Loucy (cell line): Measurements from ENCODE around the gene RABGAP1.

ENCODE experiments used
- H2AFZ ChIP-seq: fragments of 200-600 bp; sonication (generic); 2 replicates; pipeline ENCODE4 v1.6.0; 2016; ENCODE audit warnings: antibody characterized with exemption, mild to moderate bottlenecking, low read length, moderate library complexity
- H3F3A ChIP-seq: fragments of 200-600 bp; 2 replicates; pipeline ENCODE4 v1.6.0; 2016; ENCODE audit warnings: antibody characterized with exemption, low read depth, mild to moderate bottlenecking
- H3K27me3 ChIP-seq: fragments of 200-600 bp; sonication (generic); 2 replicates; pipeline ENCODE4 v1.6.1; 2014; ENCODE audit warnings: low read length, mild to moderate bottlenecking; ENCODE audit not compliant: insufficient read depth, poor library complexity, severe bottlenecking
- H3K36me3 ChIP-seq: fragments of 200-600 bp; sonication (generic); 2 replicates; pipeline ENCODE4 v1.6.1; 2016; ENCODE audit warnings: low read length; ENCODE audit not compliant: insufficient read depth
- H3K4me1 ChIP-seq: fragments of 200-600 bp; sonication (generic); 2 replicates; pipeline ENCODE4 v1.5.1; 2014; ENCODE audit warnings: low read length, mild to moderate bottlenecking; ENCODE audit not compliant: insufficient read depth, poor library complexity, severe bottlenecking
- H3K4me2 ChIP-seq: fragments of 200-600 bp; sonication (generic); 2 replicates; pipeline ENCODE4 v1.6.0; 2014; ENCODE audit warnings: antibody characterized with exemption, low read length, low read depth, mild to moderate bottlenecking; ENCODE audit not compliant: poor library complexity, severe bottlenecking
- H3K4me3 ChIP-seq: fragments of 200-600 bp; sonication (generic); 2 replicates; pipeline ENCODE4 v1.5.1; 2014; ENCODE audit warnings: low read length, mild to moderate bottlenecking, mixed read lengths; ENCODE audit not compliant: poor library complexity, severe bottlenecking
- H3K79me2 ChIP-seq: fragments of 200-600 bp; sonication (generic); 2 replicates; pipeline ENCODE4 v1.6.1; 2014; ENCODE audit warnings: low read length; ENCODE audit not compliant: insufficient read depth
- H3K9ac ChIP-seq: fragments of 200-600 bp; sonication (generic); 2 replicates; pipeline ENCODE4 v1.6.0; 2014; ENCODE audit warnings: mild to moderate bottlenecking, low read depth, low read length, moderate library complexity; ENCODE audit not compliant: poor library complexity, severe bottlenecking
- H3K9me2 ChIP-seq: fragments of 200-600 bp; sonication (generic); replicated peaks from 2 replicates; pipeline ENCODE4 v1.6.1; 2016; ENCODE audit warnings: low read depth, low read length, mixed read lengths
- H3K9me3 ChIP-seq: fragments of 200-600 bp; sonication (generic); 2 replicates; pipeline ENCODE4 v1.6.1; 2014; ENCODE audit warnings: mild to moderate bottlenecking, antibody characterized with exemption, low read length, low read depth; ENCODE audit not compliant: insufficient read depth
- H4K20me1 ChIP-seq: fragments of 200-600 bp; sonication (generic); 2 replicates; pipeline ENCODE4 v1.6.0; 2014; ENCODE audit warnings: antibody characterized with exemption, low read length, mild to moderate bottlenecking; ENCODE audit not compliant: insufficient read depth, poor library complexity, severe bottlenecking
- EZH2phosphoT487 ChIP-seq: fragments of 200-600 bp; IDR thresholded peaks from 2 replicates; pipeline ENCODE4 v1.6.1; 2018; ENCODE audit warnings: antibody characterized with exemption, mild to moderate bottlenecking, moderate library complexity, borderline replicate concordance
- TF ChIP-seq, protein P1 (sequence below): fragments of 200-600 bp; sonication (generic); conservative IDR thresholded peaks from 2 replicates; pipeline ENCODE4 v1.5.1; 2014; ENCODE audit warnings: mild to moderate bottlenecking, antibody characterized with exemption, low read length

Gene RABGAP1

GRCh38 chr9:123085916-123086315 is 145.1 kb downstream of the RABGAP1 start:
- no peaks in the 10 kb centered on the region for H3K9me2 ChIP-seq
- no peak overlapping the region for H3K9ac ChIP-seq
- no peaks in the 10 kb centered on the region for H4K20me1 ChIP-seq
- no peak for TF ChIP-seq EZH2phosphoT487
- TF ChIP-seq, protein P1, sequence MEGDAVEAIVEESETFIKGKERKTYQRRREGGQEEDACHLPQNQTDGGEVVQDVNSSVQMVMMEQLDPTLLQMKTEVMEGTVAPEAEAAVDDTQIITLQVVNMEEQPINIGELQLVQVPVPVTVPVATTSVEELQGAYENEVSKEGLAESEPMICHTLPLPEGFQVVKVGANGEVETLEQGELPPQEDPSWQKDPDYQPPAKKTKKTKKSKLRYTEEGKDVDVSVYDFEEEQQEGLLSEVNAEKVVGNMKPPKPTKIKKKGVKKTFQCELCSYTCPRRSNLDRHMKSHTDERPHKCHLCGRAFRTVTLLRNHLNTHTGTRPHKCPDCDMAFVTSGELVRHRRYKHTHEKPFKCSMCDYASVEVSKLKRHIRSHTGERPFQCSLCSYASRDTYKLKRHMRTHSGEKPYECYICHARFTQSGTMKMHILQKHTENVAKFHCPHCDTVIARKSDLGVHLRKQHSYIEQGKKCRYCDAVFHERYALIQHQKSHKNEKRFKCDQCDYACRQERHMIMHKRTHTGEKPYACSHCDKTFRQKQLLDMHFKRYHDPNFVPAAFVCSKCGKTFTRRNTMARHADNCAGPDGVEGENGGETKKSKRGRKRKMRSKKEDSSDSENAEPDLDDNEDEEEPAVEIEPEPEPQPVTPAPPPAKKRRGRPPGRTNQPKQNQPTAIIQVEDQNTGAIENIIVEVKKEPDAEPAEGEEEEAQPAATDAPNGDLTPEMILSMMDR: no peak
- H3K9me3 ChIP-seq: no peaks in the 10 kb centered on the region
- H3K27me3 ChIP-seq: no peaks in the 10 kb centered on the region
- no peak overlapping the region for H3K4me2 ChIP-seq
- no peaks in the 10 kb centered on the region for H3K79me2 ChIP-seq
- no peaks in the 10 kb centered on the region for H3F3A ChIP-seq
- no peak overlapping the region for H2AFZ ChIP-seq
- no peak overlapping the region for H3K4me3 ChIP-seq
- H3K4me1 ChIP-seq: no peaks in the 10 kb centered on the region
- peaks cover 23% of the 10 kb centered on the region; the same call in 1 of the 2 replicates for H3K36me3 ChIP-seq

GRCh38 chr9:123087359-123087888 is 146.6 kb downstream of the RABGAP1 start:
- H3K4me3 ChIP-seq: no peak overlapping the region
- H3K4me1 ChIP-seq: no peaks in the 10 kb centered on the region
- H3K27me3 ChIP-seq: no peaks in the 10 kb centered on the region
- H3K4me2 ChIP-seq: no peak overlapping the region
- H3K79me2 ChIP-seq: no peaks in the 10 kb centered on the region
- H3F3A ChIP-seq: no peaks in the 10 kb centered on the region
- H3K9me3 ChIP-seq: no peaks in the 10 kb centered on the region
- no peaks in the 10 kb centered on the region for H3K9me2 ChIP-seq
- H2AFZ ChIP-seq: no peak overlapping the region
- H3K9ac ChIP-seq: no peak overlapping the region
- no peaks in the 10 kb centered on the region for H4K20me1 ChIP-seq
- TF ChIP-seq, protein P1: no peak
- TF ChIP-seq EZH2phosphoT487: no peak
- H3K36me3 ChIP-seq: peaks cover 30% of the 10 kb centered on the region; the same call in 1 of the 2 replicates

DNA sequence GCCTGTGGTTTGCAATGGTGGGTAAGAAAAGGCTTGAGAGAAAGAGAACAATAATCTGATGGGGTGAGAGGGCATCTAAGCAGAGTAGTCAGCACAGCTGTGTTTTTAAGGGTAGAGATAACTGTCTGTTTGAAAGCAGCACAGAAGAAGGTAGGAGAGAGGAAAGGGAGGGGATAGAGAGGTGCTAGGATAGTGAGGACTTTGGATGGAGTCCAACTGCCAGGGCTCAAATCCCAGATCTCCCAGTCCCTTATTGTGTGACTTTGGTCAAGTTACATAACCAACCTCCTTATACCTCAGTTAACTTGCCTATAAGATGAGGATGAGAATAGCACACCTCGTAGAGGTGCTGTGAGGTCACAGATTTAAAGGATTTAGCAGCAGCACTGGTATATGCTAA is 148.2 kb downstream of the RABGAP1 start:
- no peak overlapping the region for H3K4me3 ChIP-seq
- peaks cover 40% of the 10 kb centered on the region; the same call in 1 of the 2 replicates for H3K36me3 ChIP-seq
- no peak overlapping the region for H3K9ac ChIP-seq

More for the DNA sequence above, 148.2 kb downstream of the RABGAP1 start:
- H3K9me3 ChIP-seq: no peaks in the 10 kb centered on the region
- no peak overlapping the region for H2AFZ ChIP-seq
- H3K27me3 ChIP-seq: no peaks in the 10 kb centered on the region
- H3K79me2 ChIP-seq: no peaks in the 10 kb centered on the region
- no peaks in the 10 kb centered on the region for H3K4me1 ChIP-seq
- TF ChIP-seq, protein P1: no peak
- no peak for TF ChIP-seq EZH2phosphoT487
- no peaks in the 10 kb centered on the region for H4K20me1 ChIP-seq
- no peak overlapping the region for H3K4me2 ChIP-seq
- H3F3A ChIP-seq: no peaks in the 10 kb centered on the region
- no peaks in the 10 kb centered on the region for H3K9me2 ChIP-seq
